HG03354 (cell line): ENCODE results near the gene EGFL7.

Experiments
- ATAC-seq: cut with Tn5 transposase; IDR thresholded peaks from one replicate; pipeline ENCODE4 v1.9.1; 2021; ENCODE audit warnings: mild to moderate bottlenecking; ENCODE audit not compliant: unreplicated experiment, poor library complexity, severe bottlenecking

The EGFL7 gene

GRCh38 chr9:136662656-136663581, at the start of gene EGFL7:
TSS of gene EGFL7 (plus strand) at chr9:136662916. CDS start at chr9:136668283, 5,367 bp downstream.
- ATAC-seq = no peak

- ATAC-seq = no peak
Observed at GRCh38 chr9:136613824-136614371, 48.8 kb upstream of the EGFL7 start.

DNA sequence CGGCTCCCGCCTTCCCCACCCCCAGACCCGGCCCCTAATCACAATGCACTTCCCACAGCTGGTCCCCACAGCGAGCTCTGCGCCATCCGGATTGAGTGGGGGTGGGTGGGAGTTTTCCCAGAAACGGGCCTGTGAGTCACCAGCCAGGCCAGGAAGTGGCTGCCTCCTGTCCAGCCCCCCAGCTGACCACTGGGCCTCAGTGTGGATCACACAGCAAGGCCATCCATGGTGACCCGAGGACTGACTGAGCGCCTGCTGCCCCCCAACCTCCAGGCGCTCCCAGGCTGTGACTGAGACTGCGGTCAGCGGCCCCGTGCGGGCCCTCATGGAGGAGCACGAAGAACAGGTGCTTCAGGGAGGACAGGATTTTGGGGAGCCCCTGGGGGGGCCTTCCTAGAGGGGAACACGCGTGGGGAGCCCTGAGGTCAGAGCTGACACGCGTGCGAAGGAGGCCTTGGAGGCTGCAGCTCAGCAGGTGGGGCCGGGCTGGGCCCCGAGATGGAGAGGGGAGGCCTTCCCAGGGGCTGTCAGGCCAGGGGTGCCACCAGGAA, 48.3 kb upstream of the EGFL7 start:
- ATAC-seq = no peak

DNA sequence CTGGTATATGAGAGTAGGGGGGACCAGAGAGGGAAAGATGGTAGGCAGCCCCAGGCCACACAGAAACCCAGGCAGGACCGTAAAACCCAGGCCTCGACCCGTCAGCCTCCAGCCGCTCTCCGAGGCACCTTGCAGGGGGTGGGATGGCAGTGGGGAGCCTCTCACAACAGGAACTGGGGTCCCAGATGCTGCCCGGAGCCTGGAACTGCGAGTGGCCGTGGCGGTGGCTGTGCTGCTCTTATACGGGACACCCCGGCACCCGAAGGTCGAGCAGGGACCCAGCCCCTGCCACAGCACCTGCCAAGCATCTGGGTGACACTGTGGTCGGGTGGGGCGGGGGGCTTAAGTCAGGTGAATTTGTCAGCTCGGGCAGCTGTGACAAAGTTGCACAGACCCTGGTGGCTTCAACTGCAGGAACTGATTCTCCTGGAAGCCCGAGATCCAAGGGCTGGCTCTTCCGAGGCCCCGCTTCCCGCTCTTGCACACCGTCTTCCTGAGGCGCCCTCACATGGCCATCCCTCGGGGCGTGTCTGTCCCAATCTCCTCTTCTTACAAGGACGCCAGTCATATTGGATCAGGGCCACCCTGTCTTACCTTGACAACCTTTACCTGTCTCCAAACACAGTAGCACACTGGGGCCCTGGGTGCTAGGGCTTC, 47.6 kb upstream of the EGFL7 start:
- no peak for ATAC-seq

DNA sequence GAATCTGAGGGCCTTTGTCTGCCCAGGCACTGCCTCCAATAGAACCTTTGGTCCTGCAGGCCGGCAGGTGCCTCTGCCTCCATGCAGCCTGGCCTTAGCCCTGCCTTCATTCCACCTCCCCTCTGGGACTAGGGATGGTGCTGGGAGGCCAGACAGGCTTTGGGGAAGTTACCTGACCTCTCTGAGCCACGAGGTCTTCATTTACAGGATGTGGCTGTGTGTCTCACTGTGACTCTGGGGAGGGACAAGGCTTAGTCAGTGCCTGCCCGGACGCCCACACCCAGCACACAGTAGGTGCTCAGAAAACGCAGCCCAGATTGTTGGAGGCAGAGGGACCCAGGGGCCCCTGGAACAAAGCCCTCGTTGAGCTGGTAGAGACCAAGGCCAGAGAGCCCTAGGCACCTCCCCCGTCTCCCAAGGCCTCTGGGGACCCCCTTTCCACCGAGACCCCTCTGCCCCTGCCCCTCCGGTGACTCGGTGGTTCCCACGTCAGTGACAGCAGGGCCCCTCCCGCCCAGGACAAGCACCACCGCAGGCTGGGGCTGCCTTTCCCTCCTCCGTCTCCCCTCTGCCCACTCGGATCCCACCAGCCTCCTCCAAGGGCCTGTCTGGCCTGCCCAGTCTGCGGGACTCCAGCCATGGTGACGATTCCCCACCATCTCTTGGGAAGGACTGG, 46.9 kb upstream of the EGFL7 start:
- no peak for ATAC-seq

DNA sequence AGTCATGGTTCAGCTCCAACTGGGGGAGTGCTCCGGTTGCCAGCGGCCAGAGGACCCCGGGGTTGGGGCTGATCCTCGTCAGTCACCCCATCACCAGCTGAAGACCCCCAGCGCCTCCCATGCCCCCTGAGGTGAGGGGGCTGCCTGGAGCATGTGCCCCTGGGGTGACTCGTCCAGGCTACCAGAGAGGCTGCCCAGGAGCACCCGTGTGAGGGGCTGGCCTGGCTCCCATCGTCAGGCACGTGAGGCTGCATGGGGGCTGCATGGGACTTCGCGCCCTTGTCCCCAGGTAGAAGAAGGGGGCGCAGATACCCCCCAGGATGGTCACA, 46.4 kb upstream of the EGFL7 start:
- ATAC-seq = no peak

- no peak for ATAC-seq
Observed at GRCh38 chr9:136616948-136617695, 45.6 kb upstream of the EGFL7 start.

- ATAC-seq = no peak
Observed at GRCh38 chr9:136617746-136618579, 44.8 kb upstream of the EGFL7 start.

DNA sequence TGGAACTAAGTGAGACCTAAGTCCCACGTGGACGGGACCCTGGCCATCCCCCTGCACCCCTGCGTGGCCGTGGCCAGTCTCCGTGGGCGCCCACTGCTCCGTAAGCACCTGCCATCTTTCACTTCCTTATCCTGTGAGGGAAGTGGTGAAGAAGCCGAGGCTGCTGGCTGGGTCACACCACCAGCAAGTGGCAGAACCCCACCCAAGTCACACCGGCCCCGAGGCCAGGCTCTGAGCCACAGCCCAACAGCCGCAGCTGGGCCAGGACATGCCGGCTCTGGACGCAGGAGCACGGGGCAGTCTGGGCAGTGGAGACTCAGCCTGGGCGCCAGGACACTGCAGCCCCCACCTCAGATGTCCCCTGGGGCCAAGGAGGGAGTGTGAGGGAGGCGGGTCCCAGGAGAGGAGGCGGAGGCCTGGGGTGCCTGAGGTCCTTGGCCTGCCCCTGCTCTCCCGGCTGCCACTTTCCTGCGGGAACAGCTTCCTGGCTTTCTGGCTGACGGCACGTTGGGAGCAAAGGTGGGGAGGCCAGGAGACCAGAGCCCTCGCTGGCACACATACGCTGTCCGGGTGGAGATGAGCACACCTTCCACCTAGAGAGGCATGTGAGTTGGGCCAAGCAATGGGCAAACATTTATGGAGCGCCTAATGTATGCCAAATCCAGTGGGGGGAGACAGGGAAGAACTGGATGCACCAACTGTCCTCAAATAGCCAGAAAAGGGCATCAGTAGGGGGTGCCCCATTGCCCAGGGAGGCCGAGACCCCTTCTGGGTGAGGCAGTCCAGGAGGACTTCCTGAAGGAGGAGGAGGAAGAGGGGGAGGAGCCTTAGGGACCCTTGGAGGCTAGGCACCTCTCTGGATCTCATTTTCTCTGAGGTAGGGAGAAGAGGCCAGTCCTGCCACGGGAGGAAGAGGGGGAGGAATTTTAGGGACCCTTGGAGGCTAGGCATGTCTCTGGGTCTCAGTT, 43.9 kb upstream of the EGFL7 start:
- no peak for ATAC-seq

DNA sequence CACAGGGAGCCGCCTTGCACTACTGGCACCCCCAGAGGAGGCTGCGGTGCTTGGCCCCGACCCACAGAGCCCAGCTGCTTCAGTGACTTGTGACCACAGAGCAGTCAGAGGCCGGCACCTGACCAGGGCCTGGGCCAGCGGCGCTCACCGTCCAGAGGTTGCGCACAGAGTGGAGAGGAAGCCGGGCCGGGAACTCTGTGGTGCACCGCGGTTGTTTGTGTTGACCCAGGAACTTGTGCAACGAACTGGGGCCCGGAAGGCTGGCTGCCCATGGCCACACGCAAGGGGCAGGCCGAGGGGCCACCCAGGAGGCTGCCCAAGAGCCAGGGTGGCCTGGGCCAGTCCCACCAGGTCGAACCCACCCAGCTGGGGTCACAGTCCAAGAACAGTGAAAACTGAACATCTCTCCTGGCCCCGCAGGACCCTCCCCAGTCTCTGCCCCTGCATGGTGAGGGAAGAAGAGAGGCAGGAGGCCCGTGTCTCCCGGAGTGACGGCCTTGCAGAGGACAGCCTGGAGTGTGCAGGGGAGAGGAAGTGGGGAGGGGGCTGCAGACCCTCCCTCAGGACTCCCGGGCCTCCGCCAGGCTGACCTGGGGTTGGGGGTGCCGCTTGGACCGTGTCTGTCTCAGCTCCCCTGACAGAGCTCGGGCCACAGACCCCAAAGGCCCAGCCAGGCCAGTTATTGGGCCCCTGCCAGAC, 42.8 kb upstream of the EGFL7 start:
- ATAC-seq = no peak

- ATAC-seq = no peak
Observed at GRCh38 chr9:136620441-136621018, 42.2 kb upstream of the EGFL7 start.

DNA sequence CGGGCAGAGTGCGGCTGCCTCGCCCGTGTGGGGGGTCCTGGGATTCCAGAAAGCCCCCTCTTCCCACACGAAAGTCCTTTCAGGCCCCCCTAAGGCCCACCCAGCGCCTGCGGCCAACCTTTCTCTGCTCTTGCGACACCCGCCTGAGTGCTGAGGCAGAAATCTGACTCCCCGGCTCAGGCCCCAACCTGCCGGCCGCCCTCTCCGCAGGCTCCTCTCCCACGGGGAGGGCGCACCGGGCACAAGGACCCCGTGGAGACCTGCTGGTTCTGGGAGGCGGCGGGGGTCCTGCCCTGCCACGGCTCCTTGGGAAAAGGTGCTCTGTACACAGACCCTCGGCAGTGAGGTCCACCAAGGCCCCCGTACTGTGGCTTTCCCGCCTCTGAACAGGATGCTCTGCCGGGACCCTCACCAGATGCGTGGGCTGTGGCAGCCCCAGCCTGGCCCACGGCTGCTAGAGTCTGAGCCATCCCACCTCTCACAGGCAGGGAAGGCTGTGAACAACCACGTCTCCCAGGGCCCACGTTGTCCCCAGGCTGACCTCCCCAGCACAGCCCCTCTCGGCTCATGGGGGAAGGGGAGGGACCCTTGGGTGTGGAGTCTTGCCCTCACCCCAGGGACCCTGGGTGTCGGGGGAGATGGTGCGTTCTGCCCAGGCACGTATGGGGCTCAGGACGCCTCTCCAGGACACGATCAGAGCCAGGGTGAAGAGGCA, 41.5 kb upstream of the EGFL7 start:
- no peak for ATAC-seq

DNA sequence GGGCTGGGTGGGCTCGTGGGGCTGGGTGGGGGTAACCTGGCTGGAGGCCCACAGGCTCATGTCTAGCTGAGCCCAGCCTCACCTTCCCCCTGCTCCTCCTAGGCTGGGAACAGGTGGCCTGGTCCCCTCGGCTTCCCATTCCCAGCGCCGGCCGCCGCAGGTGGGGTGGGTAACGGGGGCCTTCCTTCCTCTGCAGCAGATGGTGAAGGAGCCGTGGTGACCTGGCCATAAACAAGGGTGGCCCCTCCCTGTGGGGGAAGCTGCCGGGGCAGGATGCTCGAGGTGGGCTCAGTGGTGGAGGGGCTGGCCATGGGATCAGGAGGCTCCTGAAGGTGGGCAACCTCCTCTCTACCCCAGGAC, 41.0 kb upstream of the EGFL7 start:
- ATAC-seq = no peak

DNA sequence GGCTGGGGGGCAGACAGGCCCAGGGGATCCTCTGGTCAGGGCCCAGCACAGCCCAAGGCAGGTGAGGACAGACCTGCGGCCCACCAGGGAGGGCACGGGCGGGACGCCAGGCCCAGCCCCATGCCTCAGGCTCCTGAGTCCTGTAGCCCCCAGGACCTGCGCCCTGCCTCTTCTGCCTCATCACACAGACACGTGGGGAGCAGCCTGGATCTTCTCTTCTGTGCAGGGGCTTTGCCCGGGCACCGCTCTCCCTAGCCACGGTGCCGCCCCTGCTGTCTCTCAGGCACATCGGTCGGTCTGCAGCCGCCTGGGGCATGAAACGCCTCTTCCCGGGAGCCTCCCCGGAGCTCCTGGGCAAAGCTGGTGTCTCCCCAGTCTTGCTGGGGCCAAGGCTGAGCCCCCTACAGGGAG, 40.2 kb upstream of the EGFL7 start:
- ATAC-seq = no peak

DNA sequence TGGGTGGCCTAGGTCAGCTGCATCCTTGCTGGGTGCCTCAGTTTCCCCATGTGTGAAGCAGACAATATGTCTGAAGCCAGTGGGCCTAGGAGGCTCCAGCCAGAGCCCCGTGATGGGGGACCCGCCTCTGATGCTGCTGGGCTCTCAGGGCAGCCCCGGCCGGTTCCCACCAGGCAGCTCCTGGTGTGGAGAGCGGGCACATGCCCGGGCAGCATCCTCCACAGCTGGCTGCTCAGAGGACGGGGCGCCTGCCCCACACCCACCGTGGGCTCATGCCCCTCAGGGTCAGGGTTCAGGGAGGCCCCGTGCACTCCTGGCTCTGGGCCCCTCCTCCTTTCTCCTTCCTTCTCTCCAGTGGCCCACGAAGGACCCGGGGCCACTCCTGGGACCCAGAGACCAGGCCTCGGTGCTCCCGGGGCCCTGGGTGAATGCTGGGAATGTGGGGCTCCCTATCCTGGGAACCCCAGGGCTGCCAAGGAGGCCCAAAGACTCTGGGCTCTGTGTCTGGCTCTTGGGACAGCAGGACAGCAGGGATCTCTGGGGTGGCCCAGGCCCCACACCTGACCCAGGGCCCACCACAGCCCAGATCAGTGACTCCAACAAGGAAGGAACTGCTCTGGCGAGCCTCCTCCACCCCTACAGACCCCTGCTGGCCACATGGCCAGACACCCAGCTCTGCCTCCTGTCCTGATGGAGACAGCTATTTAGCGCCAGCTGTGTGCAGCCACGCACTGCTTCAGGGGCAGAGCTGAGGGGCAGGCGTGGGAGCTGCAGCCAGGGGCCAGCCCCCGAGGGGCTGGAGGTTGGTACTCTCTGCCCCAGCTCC, 39.5 kb upstream of the EGFL7 start:
- ATAC-seq = no peak
